GM18517 (cell line): ENCODE data around the gene HSPB2.
A peak's percentile ranks its signal among the peaks of the same experiment; 100 is the strongest.

ENCODE experiments used
- ATAC-seq: cut with Tn5 transposase; IDR thresholded peaks from one replicate; pipeline ENCODE4 v1.9.1; 2021; ENCODE audit warnings: mild to moderate bottlenecking, moderate library complexity; ENCODE audit not compliant: unreplicated experiment

Gene HSPB2

GRCh38 chr11:111937461-111937769 is 24.9 kb downstream of the HSPB2 start:
- ATAC-seq = no peak

- ATAC-seq = no peak
These were observed 25.3 kb downstream of the HSPB2 start for GRCh38 chr11:111937844-111938243.

GRCh38 chr11:111938687-111939160 is 26.2 kb downstream of the HSPB2 start:
- peak; percentile 90 for ATAC-seq

- ATAC-seq = no peak
These were observed 27.5 kb downstream of the HSPB2 start for GRCh38 chr11:111939836-111940604.

- ATAC-seq = no peak
These were observed 29.4 kb downstream of the HSPB2 start for GRCh38 chr11:111941963-111942362.

GRCh38 chr11:111942829-111943228 is 30.3 kb downstream of the HSPB2 start:
- no peak for ATAC-seq

GRCh38 chr11:111944139-111944538 is 31.6 kb downstream of the HSPB2 start:
- no peak for ATAC-seq

GRCh38 chr11:111944651-111945051 is 32.1 kb downstream of the HSPB2 start:
- no peak for ATAC-seq

GRCh38 chr11:111945198-111945597 is 32.7 kb downstream of the HSPB2 start:
- ATAC-seq = no peak

GRCh38 chr11:111946499-111946898 is 34.0 kb downstream of the HSPB2 start:
- no peak for ATAC-seq

- no peak for ATAC-seq
These were observed 34.6 kb downstream of the HSPB2 start for GRCh38 chr11:111947143-111947542.

GRCh38 chr11:111949519-111950426 is 37.2 kb downstream of the HSPB2 start:
- no peak for ATAC-seq

GRCh38 chr11:111951565-111951964 is 39.0 kb downstream of the HSPB2 start:
- no peak for ATAC-seq

GRCh38 chr11:111954154-111954553 is 41.6 kb downstream of the HSPB2 start:
- ATAC-seq = no peak

- ATAC-seq = no peak
These were observed 45.3 kb downstream of the HSPB2 start for GRCh38 chr11:111957663-111958444.

- no peak for ATAC-seq
These were observed 48.4 kb downstream of the HSPB2 start for GRCh38 chr11:111960916-111961315.

- ATAC-seq = no peak
These were observed 49.1 kb downstream of the HSPB2 start for GRCh38 chr11:111961389-111962300.
